ENCODE measurements around the gene TNRC6C. TPM values are rescaled to one million over a fixed set of nuclear protein-coding genes. Genes with fewer than 3 reads are reported as not detected.

TNRC6C gene
- polyA plus RNA-seq, 3 donors = 0.38 to 0.80 (median 0.46) TPM

GRCh38 chr17:78032166-78032565, 73.7 kb downstream of the TNRC6C start:
- no peak for TF ChIP-seq CTCF (IDR thresholded peaks at IDR 0.05)
- H3K4me2 ChIP-seq (replicated peaks; ENCODE audit: extremely low read depth, low read length, poor library complexity, severe bottlenecking) = no peak overlapping the region
- peak overlapping the region in 1 of 7 donors; percentile 60 for H3K27ac Mint-ChIP-seq
- no peaks in the 10 kb centered on the region for H3K27me3 ChIP-seq (ENCODE audit: control insufficient read depth in 2 of 2, insufficient read depth in 2 of 2, low read length in 2 of 2)
- no peak overlapping the region for H3K27ac ChIP-seq (ENCODE audit: low read depth in 1 of 2, low read length in 2 of 2)
- peaks cover 12% of the 10 kb centered on the region for H3K4me1 Mint-ChIP-seq
- intact Hi-C loops (cut with micrococcal nuclease) = no loop called here
- H3K79me2 ChIP-seq (ENCODE audit: insufficient read depth, low read length) = no peaks in the 10 kb centered on the region
- H3K36me3 Mint-ChIP-seq = peaks cover 37 to 39% of the 10 kb centered on the region in 2 donors
- no peaks in the 10 kb centered on the region for H3K9me3 ChIP-seq (replicated peaks in 1 of 2; ENCODE audit: control insufficient read depth in 1 of 2, insufficient read depth in 1 of 2, low read length in 2 of 2)
- peaks cover 0 to 4% (median 0%) of the 10 kb centered on the region in 7 donors for H3K9me3 Mint-ChIP-seq
- peaks cover 9 to 47% of the 10 kb centered on the region in 2 donors for H3K36me3 ChIP-seq (replicated peaks in 1 of 2; ENCODE audit: control insufficient read depth in 1 of 2, insufficient read depth in 2 of 2, low read length in 2 of 2)
- no peak for DNase-seq
- H3K9ac ChIP-seq (ENCODE audit: insufficient read depth, low read length, poor library complexity, severe bottlenecking) = no peak overlapping the region
- no peaks in the 10 kb centered on the region for H4K20me1 ChIP-seq (ENCODE audit: insufficient read depth, low read length)
- no peak overlapping the region for H3K4me3 ChIP-seq (replicated peaks in 1 of 3; ENCODE audit: low read depth in 2 of 3, low read length in 3 of 3)
- H2AFZ ChIP-seq (ENCODE audit: insufficient read depth, low read depth, low read length, poor library complexity, severe bottlenecking) = no peak overlapping the region
- H3K4me3 Mint-ChIP-seq = no peak overlapping the region
- peaks cover 0 to under 1% of the 10 kb centered on the region in 2 donors for H3K4me1 ChIP-seq (ENCODE audit: control insufficient read depth in 1 of 2, insufficient read depth in 2 of 2, low read length in 2 of 2)
- 67% methylated on average over 1 of the region's 1 CpG for WGBS (ENCODE audit: insufficient coverage)
- peaks cover 0 to 4% (median 0%) of the 10 kb centered on the region in 3 donors for H3K27me3 Mint-ChIP-seq (ENCODE audit: low read depth in 3 of 3)

GRCh38 chr17:78034429-78035091, 76.1 kb downstream of the TNRC6C start:
- no peak overlapping the region for H3K4me2 ChIP-seq (replicated peaks; ENCODE audit: extremely low read depth, low read length, poor library complexity, severe bottlenecking)
- H4K20me1 ChIP-seq (ENCODE audit: insufficient read depth, low read length) = no peaks in the 10 kb centered on the region
- Mint-ChIP-seq H3K27ac (no peak overlapping the region), H3K36me3 (peaks cover 42 to 53% of the 10 kb centered on the region in 2 donors), H3K9me3 (no peaks in the 10 kb centered on the region), H3K4me3 (no peak overlapping the region), H3K27me3 (ENCODE audit: low read depth in 3 of 3) (peaks cover 0 to 4% (median 0%) of the 10 kb centered on the region in 3 donors), H3K4me1 (peaks cover 7% of the 10 kb centered on the region)
- H3K79me2 ChIP-seq (ENCODE audit: insufficient read depth, low read length) = no peaks in the 10 kb centered on the region
- H3K27ac ChIP-seq (ENCODE audit: low read depth in 1 of 2, low read length in 2 of 2) = no peak overlapping the region
- no peaks in the 10 kb centered on the region for H3K27me3 ChIP-seq (ENCODE audit: control insufficient read depth in 2 of 2, insufficient read depth in 2 of 2, low read length in 2 of 2)
- H3K9me3 ChIP-seq (replicated peaks in 1 of 2; ENCODE audit: control insufficient read depth in 1 of 2, insufficient read depth in 1 of 2, low read length in 2 of 2) = no peaks in the 10 kb centered on the region
- 78% methylated on average over 4 of the region's 9 CpGs for WGBS (ENCODE audit: insufficient coverage)
- DNase-seq = no peak
- peaks cover 10 to 53% of the 10 kb centered on the region in 2 donors for H3K36me3 ChIP-seq (replicated peaks in 1 of 2; ENCODE audit: control insufficient read depth in 1 of 2, insufficient read depth in 2 of 2, low read length in 2 of 2)
- H3K4me3 ChIP-seq (replicated peaks in 1 of 3; ENCODE audit: low read depth in 2 of 3, low read length in 3 of 3) = no peak overlapping the region
- no peak overlapping the region for H2AFZ ChIP-seq (ENCODE audit: insufficient read depth, low read depth, low read length, poor library complexity, severe bottlenecking)
- intact Hi-C loops (cut with micrococcal nuclease) = no loop called here
- TF ChIP-seq CTCF (IDR thresholded peaks at IDR 0.05) = no peak
- no peak overlapping the region for H3K9ac ChIP-seq (ENCODE audit: insufficient read depth, low read length, poor library complexity, severe bottlenecking)
- no peaks in the 10 kb centered on the region for H3K4me1 ChIP-seq (ENCODE audit: control insufficient read depth in 1 of 2, insufficient read depth in 2 of 2, low read length in 2 of 2)

All from CD14-positive monocyte (primary cell).